Measurements from ENCODE around the gene CCNL2. TPM values are rescaled to one million over a fixed set of nuclear protein-coding genes. Genes with fewer than 3 reads are reported as not detected.

Gene CCNL2
- total and polyA plus RNA-seq, 2 of the 13 experiments (the other 11 are each of a cell fraction or from before 2014, with no cell fraction given): 105 to 340 TPM

DNA sequence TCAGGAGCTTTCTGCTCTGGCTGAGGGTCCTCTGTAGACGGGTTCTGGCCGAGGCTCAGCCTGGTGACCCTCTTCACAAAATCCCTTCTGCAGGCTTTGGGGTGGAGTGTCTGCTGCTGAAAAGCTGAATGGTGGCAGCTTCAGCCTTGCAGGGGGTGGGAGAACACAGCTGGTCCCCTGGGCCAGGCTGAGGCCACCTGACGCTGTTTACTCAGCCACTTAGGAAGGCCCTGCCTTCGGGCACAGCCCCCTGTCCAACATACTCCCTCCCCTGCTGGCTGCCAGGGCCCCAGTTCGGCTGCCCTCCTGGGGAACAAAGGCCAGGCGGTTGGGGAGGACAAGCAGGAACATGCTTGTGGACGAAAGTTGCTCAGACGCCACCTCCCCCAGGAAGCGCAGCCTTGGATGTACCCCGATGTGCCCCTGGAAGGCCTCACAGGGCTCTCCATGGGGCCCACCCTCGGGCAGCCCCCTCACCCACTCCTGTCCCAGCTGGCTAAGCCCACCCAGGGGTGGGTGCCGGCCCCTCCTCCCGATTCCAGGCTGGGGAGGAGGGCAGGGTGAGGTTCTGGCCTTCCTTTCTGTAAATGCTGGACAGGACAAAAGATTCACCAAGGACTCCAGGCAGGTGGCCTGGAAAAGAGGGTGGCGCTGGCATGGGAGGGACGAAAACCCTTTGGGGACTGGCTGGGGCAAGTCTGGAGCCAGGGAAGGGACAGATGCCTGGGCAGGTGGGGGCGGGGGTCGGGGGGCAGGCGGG, 22.2 kb upstream of the CCNL2 start, which contains the start of gene ANKRD65 (continued):
- TF ChIP-seq, protein P1, sequence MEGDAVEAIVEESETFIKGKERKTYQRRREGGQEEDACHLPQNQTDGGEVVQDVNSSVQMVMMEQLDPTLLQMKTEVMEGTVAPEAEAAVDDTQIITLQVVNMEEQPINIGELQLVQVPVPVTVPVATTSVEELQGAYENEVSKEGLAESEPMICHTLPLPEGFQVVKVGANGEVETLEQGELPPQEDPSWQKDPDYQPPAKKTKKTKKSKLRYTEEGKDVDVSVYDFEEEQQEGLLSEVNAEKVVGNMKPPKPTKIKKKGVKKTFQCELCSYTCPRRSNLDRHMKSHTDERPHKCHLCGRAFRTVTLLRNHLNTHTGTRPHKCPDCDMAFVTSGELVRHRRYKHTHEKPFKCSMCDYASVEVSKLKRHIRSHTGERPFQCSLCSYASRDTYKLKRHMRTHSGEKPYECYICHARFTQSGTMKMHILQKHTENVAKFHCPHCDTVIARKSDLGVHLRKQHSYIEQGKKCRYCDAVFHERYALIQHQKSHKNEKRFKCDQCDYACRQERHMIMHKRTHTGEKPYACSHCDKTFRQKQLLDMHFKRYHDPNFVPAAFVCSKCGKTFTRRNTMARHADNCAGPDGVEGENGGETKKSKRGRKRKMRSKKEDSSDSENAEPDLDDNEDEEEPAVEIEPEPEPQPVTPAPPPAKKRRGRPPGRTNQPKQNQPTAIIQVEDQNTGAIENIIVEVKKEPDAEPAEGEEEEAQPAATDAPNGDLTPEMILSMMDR (CRISPR knock-in tag; IDR thresholded peaks at IDR 0.05): peak; percentile 31; the same call in 1 of the 2 replicates
- TF ChIP-seq POLR2A (IDR thresholded peaks at IDR 0.05; ENCODE audit: insufficient read depth in 1 of 2, low read depth in 2 of 2, low read length in 2 of 2) (peak in 1 of 2 experiments; percentile 68; a peak in 2 of 4 replicates), ZNF451 (CRISPR knock-in tag; IDR thresholded peaks at IDR 0.05) (peak; percentile 36; the same call in 1 of the 2 replicates), ZMYM2 (CRISPR knock-in tag; IDR thresholded peaks at IDR 0.05) (no peak), PHF20 (CRISPR knock-in tag; IDR thresholded peaks at IDR 0.05) (0 out of 2 replicates have a peak, but pooled peaks have one; percentile 23), FOSL2 (CRISPR knock-in tag; IDR thresholded peaks at IDR 0.05) (0 out of 2 replicates have a peak, but pooled peaks have one; percentile 6), SOX13 (IDR thresholded peaks at IDR 0.05) (no peak), SOX13 (CRISPR knock-in tag; conservative IDR thresholded peaks at IDR 0.05 in 1 of 2, IDR thresholded peaks at IDR 0.05 in 1 of 2) (peak in 1 of 2 experiments; percentile 55; a peak in 1 of 4 replicates), ZFP62 (CRISPR knock-in tag; IDR thresholded peaks at IDR 0.05) (no peak), NKX3-1 (CRISPR knock-in tag; IDR thresholded peaks at IDR 0.05) (0 out of 2 replicates have a peak, but pooled peaks have one; percentile 66), ZMYM3 (CRISPR knock-in tag; IDR thresholded peaks at IDR 0.05) (peak; percentile 47; the same call in 1 of the 2 replicates), MED1 (CRISPR knock-in tag; IDR thresholded peaks at IDR 0.05) (peak; percentile 67; the same call in 1 of the 2 replicates), TARDBP (CRISPR knock-in tag; IDR thresholded peaks at IDR 0.05) (peak; percentile 78; the same call in 1 of the 2 replicates), ZFY (CRISPR knock-in tag; IDR thresholded peaks at IDR 0.05) (peak; percentile 75)
- TF ChIP-seq, protein P2, sequence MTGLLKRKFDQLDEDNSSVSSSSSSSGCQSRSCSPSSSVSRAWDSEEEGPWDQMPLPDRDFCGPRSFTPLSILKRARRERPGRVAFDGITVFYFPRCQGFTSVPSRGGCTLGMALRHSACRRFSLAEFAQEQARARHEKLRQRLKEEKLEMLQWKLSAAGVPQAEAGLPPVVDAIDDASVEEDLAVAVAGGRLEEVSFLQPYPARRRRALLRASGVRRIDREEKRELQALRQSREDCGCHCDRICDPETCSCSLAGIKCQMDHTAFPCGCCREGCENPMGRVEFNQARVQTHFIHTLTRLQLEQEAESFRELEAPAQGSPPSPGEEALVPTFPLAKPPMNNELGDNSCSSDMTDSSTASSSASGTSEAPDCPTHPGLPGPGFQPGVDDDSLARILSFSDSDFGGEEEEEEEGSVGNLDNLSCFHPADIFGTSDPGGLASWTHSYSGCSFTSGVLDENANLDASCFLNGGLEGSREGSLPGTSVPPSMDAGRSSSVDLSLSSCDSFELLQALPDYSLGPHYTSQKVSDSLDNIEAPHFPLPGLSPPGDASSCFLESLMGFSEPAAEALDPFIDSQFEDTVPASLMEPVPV (CRISPR knock-in tag; IDR thresholded peaks at IDR 0.05): 0 out of 2 replicates have a peak, but pooled peaks have one; percentile 24
